GM18526 (cell line): ENCODE data around the gene PLSCR4.

Source experiments
- POLR2A ChIP-seq: IDR thresholded peaks from 3 replicates; pipeline ENCODE4 v1.6.1; 2011; ENCODE audit not compliant: insufficient read length; ENCODE audit errors: extremely low read depth

The PLSCR4 gene

DNA sequence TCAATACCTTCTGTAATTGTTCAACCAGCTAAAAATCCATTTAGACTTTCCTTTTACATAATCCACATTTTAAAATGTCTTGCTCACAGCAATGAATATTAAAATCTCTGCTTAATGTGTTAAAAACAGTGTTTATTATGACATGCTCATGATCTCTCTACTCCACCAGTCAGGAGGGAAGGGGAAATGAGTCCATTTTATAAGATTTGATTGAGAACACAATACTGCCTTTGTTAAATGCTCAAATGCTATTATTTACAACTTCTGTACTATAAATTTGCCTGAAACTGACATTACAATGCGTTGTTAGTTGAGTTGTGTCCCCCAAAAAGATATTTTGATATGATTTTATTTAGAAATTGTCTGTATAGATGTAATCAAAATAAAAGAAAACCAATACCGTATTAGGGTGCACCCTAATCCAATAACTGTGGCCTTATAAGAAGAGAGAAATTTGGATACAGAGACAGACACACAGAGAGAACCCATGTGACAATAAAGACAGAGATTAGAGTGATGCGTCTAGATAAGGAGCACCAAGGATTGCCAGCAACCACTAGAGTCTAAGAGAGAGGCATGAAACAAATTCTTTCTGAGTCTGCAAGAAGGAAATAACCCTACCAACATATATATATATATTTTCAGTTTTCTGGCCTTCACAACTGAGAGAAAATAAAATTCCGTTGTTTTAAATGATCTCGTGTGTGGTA lies 9.1 kb upstream of the PLSCR4 start:
- TF ChIP-seq POLR2A = no peak

DNA sequence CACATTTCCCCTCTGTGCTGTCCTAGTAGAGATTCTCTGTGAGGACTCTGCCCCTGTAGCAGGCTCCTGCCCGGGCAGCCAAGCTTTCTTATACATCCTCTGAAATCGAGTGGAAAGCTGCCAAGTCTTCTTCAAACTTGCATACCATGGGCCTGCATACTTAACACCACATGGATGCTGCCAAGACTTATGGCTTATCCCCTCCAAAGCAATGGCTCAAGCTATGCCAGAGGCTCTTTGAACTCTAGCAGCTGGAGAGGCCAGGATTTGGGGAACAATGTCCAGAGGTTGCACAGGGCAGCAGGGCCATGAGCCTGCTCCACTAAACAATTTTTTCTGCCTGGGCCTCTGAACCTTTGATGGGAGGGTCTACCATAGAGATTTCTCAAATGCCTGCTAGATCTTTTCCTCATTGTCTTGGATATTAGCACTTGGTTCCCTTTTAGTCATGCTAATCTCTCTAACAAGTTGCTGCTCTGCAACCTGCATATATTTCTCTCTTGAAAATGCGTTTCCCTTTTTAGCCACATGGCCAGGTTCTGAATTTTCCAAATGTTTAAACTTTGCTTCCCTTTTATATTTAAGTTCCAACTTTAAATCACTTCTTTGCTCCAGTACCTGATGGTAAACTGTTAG lies 6.1 kb upstream of the PLSCR4 start:
- TF ChIP-seq POLR2A = no peak

DNA sequence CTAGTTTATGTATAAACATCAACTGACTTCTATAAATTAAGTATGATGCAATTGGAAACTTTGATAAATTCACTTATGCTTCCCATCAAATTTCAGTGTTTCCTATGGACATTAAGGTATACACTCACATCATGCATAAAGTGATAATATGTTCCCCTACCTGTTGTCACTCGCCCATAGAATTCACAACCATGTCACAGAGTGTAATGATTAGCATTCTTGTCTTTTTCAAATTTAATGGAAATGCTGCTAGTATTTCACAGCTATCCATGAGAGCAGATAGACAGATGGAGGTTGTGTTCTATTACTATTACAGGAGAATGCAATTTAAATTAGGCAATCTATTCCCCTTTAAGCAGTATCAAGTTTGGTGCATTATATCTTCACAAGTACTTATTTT lies 984 bp downstream of the PLSCR4 start:
- TF ChIP-seq POLR2A = no peak

- no peak for TF ChIP-seq POLR2A
Measured at GRCh38 chr3:146247911-146248310, 3.0 kb downstream of the PLSCR4 start.

- no peak for TF ChIP-seq POLR2A
Measured at GRCh38 chr3:146246526-146246925, 4.4 kb downstream of the PLSCR4 start.

DNA sequence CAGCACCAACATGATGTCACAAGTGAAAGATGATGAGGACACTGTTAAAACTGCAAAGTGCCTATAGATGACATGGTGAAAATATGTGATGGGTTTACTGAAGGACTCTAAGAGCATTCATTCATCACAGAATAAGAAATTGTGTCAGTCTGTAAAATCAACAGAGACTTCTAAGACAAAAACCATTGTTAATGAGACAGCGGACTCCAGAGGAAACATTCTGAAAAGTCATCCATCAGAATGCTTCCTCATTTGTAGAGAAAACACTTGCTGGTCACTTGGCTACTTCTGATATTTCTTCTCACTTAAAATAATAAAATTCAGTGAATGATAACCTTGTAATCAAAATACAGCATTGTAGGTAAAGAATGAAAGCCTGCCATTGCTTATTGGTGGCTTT lies 7.3 kb downstream of the PLSCR4 start:
- TF ChIP-seq POLR2A = no peak

GRCh38 chr3:146241523-146242240 lies 9.2 kb downstream of the PLSCR4 start:
- no peak for TF ChIP-seq POLR2A

DNA sequence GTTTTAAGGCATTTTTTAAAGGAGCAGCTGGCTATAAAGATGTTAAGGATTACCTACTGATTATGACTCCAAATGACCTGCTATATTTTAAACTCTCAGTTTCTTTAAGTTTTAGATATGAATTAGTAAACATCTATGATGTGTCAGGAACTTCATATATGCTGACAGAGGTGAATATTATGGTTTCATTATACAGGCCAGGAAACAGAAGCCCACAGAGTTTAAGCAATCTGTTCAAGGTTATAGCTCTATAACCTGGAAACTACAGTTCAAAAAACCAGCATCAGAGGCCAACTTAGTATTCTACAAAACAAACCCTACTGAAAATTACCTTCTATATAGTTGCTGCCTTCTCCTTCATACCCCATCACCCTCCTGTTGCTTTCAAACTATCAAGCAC lies 17.4 kb downstream of the PLSCR4 start:
- TF ChIP-seq POLR2A = no peak

GRCh38 chr3:146227486-146227885 lies 23.4 kb downstream of the PLSCR4 start:
- TF ChIP-seq POLR2A = no peak

GRCh38 chr3:146226881-146227280 lies 24.0 kb downstream of the PLSCR4 start:
- no peak for TF ChIP-seq POLR2A

GRCh38 chr3:146223401-146224373 lies 27.2 kb downstream of the PLSCR4 start:
- TF ChIP-seq POLR2A = no peak

DNA sequence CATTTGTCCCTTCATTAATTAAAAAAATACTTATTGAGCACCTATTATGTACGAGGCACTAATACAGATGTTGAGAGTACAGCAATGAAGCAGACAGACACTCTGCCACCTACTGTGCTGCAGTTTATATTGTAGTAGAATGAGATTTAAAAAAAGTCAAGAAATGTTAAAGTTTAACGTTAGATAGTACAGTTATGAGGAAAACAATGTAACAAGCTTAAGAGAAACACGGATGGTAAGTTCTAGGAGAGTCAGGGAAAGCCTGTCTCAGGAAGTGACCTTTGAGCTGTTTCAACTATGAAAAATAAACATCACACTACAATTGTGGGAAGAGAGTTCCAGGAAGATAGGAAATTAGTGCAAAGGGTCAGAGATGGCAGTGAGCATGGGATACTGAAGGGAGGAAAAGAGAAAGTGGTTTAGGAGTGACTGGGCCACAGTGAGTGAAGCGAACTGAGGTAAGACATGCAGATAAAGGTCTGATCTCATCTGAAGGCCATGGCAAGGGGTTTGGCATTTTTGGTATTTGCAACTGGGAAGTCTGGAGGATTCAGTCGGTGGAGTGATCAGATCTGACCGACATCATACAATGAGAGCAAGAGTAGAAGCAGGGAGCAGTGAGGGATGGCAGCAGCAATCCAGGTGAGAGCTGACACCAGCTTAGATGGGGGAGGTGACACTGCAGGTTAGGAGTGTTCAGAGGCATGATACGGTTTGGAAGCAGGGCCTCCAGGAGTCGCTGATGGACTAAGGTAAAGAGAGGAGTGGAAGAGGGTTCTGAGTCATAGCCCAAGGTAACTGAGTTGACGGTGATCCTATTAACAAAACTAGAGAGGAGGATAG lies 28.5 kb downstream of the PLSCR4 start:
- no peak for TF ChIP-seq POLR2A

DNA sequence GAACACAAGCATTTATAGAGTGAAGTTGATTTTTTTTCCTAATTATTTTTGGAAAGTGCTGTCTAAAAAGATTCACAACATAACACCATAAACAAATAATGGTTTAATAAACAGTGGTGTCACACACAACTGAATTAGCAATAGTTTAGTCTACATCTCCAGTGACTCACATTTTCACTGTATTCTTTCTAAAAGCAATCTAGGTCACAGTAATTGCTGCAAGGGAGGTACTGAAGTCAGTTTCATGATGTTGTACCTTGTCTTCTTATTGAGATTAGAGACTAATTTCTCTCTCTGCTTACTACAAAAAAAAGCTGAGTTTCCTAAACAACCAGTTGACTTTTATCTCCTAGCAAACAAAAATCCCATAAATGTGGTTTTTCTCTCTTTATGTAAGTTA lies 29.6 kb downstream of the PLSCR4 start:
- TF ChIP-seq POLR2A = no peak
